RPMI8226 (cell line): ENCODE data around the gene LRRC58.
"Not testable (repeated sequence)": the region's sequence is repeated elsewhere in the genome, so short reads cannot be mapped to it uniquely, and the experiment has no call there.

ENCODE experiments used
- DNase-seq: peaks from one replicate; pipeline ENCODE4 v3.0.0-alpha.2; 2015

LRRC58 gene

DNA sequence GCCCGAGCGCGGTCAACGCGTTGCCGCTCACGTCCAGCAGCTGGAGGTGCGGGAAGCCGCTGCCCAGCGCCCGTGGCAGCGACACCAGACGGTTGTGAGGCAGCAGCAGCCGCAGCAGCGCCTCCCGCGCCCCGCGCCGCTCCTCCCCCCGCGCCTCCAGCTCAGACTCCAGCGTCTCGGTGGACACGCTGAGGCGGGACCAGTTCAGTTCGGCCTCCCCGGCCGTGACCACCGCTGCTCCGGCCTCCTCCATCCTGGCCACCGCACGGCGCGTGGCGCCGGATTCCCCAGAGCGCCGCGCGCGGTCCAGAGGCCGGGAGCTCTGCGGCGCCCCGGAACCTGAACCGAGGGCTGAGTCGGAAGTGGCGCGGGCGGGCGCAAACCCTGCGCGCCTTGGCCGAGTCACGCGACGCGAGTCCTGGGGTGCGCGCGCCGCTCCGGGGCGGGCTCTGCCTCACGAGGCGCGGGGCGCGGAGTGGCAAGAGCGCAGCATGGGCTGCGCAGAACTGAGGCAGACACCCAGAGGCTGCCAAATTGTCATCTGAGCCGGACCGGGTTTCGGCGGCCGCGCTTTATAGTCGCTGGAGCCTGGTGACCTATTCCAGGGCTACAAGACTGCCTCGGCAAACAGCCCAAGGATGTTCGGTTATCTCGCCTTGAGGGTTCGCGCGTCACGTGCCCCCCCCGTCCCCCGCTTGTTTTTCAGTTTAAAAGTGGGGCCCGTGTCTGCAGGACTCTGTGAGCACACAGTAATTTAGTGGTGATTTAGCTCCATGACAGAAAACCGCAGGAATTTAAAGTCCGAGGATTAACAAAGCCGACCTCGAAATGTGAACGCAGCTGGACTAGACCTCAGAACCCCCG is at the start of gene LRRC58:
TSS of gene LRRC58 (minus strand) at position 364 of the 864 bp plus-strand sequence. CDS start at position 253, 111 bp downstream.
- DNase-seq: peak; percentile 96

DNA sequence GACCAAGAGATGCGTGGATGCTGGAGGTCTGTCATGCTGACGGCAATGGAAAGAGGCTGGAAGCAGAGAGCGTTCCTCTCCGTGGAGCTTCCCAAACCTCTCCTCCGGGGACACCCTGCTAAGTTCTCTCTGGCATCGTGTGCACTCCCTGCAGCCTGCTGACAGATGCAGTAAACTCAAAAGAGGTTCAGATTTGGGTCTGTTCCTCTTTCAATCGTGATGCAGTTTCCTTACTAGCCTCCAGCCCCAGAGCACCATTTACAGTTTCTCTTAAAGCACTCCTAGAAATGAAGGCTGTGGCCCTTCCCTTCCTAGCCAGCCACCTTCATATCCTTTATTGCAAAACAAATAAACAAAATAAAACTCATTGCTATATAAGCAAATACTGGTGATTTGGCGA is 47.3 kb upstream of the LRRC58 start:
- DNase-seq: no peak

DNA sequence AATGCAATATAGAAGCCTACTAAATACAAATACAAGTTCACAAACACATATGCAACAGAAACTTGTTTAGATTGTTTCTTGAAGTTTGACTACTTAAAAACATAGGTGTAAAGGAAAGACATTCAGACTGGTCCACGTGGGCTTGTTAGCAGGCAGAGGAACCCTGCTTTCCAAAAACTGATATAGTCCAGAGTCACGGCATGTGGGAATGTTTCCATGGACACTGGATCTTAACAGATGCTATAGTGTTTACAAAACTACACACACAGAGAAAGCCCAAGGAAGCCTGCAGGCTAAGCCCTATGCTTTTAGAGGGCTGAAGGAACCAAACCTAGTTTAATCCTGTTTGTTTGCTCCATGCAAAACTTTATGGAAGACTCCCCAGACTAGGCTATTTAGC is 45.2 kb upstream of the LRRC58 start:
- no peak for DNase-seq

DNA sequence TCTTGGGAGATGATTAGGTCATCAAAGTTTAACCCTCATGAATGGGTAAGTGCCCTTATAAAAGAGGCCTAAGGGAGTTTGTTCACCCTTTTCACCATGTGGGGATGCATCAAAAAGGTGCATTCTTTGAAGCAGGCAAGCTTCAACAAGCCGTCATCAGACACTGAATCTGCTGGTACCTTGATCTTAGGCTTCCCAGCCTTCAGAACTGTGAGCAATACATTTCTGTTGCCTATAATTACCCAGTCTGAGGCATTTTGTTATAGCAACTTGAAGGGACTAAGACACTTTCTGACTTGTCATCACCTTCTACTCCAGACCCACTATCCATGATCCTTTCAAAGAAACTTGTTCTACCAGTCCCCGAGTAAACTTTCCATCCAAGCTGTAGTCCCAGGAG is 44.6 kb upstream of the LRRC58 start:
- no peak for DNase-seq

DNA sequence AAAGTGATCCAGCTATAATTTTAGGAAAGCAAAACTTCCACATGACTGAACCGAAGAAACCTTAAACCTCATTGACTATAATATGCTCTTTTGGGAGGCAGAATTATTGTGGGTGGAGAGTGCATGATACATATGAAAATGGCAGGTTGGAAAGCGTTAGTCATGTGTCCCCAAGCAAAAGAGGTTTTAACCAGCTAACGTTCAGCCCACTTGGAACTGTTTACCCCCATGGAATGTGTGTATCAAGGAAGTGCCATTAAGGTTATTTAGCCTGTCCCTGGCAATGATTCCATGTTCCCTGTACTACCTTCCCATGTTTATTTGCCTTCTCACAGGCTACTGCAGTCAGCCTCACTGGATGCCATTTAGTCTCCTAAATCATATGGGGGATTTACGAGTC is 44.1 kb upstream of the LRRC58 start:
- no peak for DNase-seq

DNA sequence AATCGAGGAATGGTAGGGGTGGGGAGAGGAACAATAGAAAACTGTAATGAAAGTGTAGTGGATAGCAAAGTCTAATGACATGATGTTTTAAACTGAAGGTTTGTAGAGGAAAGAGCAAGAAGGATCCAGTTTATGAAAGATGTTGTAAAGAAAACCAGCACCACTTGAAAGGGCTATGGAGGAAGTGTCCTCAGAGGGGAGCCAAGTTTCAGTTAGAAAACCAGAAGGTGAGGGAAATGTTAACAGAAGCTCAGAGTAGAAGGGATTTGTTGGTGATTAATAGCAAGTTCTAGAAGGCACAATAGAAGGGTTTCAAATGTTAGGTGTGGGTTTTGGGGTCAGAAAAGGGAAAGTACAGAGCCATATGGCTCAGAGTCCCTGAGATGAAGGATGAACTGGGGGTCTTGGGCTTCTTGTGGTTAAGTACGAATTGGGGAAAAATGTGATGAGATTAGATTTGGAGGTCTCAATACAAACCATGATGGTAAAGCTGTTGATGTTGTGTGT is 33.8 kb upstream of the LRRC58 start:
- no peak for DNase-seq

DNA sequence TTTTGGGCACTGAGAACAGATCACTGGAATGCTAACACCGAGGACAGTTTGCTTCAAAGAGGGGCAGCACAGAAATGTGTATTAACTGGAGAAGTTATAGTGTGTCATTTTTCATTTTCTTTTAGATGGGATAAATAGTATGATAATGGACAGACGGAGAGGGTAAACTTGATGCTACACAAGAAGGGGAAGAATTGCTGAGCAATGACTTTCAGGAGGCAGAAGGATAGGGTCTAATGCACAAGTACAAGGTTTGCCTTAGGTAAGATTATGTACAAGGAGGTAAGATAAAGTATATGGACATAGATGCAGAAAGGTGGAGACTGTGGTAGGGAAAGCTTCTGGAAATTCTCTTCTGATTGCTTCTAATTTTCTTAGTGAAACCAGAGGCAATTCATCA is 32.3 kb upstream of the LRRC58 start:
- DNase-seq: no peak

DNA sequence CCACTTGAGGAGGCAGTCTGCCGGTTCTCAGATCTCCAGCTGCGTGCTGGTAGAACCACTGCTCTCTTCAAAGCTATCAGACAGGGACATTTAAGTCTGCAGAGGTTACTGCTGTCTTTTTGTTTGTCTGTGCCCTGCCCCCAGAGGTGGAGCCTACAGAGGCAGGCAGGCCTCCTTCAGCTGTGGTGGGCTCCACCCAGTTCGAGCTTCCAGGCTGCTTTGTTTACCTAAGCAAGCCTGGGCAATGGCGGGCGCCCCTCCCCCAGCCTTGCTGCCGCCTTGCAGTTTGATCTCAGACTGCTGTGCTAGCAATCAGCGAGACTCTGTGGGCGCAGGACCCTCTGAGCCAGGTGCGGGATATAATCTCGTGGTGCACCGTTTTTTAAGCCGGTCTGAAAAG is 28.8 kb upstream of the LRRC58 start:
- DNase-seq: not testable (repeated sequence)

DNA sequence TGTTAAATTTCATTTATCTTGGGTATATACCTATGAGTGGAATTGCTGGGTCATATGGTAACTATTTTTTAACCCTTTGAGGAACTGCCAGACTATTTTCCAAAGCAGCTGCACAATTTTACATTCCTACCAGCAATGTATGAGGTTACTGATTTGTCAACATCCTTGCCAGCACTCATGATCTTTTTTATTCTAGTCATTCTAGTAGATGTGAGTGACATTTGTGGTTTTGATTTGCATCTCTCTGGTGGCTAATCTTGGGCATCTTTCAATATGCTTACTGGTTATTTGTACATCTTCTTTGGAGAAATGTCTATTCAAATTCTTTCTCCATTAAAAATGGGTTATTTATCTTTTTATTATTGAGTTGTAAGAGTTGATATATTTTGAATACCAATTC is 21.3 kb upstream of the LRRC58 start:
- DNase-seq: no peak

DNA sequence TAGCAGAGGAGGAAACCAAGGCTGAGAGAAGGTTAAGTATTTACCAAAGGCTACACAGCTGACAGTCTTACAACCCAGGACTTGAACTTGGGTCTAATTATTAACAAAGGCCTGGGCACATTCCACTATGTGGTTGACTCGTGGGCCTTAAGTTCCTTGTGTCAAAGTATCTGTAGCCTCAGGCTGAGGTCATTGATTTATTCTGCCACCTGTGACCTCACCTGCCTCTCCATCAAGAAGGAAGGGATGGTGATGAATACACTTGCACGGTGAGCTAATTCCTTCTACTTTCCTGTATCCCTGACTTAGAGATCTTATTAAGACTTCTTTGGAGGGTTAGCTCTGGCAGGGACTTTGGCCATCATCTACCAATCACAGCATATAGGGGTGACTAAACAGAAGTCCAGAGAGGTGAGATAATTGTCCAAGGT is 19.9 kb upstream of the LRRC58 start:
- no peak for DNase-seq

DNA sequence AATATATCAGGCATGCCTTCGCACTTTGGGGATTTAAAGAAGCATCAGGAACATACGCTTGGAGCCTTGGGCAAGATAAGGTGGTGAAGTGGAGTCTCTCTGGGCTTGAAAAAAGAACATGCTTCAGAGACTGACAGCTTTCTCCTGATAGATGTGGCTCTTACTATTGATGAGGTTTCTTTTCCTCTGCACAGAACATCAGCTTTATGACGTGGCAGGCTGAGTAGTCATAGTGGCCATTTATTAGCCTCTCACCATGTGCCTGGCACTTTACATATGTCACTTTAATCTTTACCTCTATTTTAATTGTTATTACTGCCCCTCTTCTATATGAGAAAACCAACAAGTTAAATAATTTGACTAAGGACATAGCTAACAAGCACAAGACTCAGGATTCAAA is 19.0 kb upstream of the LRRC58 start:
- no peak for DNase-seq

DNA sequence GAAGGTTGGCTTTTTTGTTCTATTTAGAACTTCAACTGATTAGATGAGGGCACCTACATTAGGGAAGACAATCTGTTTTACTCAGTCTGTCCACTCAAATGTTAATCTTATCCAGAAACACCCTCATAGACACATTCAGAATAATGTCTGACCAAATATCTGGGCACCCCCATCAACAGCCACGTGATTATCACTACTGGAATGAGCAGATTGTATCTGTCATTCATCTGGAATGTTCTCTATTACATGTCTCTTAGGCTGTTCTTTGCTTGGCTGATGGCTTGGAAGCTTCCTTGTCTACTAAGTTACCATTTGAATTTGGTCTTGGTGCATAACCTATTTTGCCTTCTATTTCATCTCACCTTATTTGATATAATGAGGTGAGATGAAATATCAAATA is 15.7 kb upstream of the LRRC58 start:
- DNase-seq: no peak

DNA sequence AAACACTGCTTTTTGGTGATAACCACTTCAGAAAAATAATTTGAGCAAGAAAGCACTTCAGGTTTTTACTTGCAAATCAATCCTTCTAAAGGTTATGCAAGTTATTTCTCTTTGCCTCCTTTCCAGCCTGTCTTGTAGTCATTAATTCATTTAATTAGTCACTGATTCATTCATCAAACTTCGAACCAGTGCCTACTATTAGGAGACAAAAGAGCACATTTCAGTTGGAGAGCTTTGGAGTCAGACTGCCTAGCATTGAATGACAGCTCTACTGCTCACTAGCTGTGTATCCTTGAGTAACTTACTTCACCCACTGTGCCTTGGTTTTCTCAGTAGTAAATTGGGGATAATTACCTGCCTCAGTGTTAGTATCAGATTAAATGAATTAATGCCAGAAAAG is 14.9 kb upstream of the LRRC58 start:
- no peak for DNase-seq

DNA sequence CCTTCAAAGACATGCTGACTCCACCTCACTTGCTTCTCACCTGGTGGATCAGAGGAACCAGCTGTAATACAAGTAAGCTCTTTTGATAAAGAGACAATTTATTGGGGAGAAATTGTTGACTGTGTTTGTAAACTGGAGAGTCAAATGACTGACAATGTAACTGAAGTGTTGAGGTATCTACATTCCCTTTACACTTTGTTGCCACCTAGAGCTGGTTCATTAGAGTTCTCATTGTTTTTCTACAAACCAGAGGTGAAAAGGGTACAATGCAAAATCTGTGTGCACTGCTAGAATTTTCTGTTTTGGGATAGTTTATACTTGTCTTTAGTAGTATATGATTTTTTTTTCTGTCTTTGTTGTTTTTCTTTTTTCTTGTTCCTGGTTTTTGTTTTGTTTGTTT is 8.7 kb upstream of the LRRC58 start:
- no peak for DNase-seq

DNA sequence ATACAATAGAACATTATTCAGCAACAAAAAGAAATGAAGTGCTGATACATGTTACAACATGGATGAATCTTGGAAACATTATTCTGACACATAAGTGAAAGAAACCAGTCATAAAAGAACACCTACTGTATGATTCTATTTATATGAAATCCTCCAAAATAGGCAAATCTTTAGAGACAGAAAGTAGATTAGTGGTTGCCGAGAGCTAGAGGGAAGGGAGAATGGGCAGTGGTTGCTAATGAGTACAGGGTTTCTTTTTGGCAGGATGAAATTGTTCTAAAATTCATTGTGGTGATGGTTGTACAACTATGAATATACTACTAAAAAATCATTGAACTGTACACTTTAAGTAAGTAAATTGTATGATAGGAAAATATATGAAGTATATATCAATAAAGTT is 6.3 kb upstream of the LRRC58 start:
- no peak for DNase-seq

DNA sequence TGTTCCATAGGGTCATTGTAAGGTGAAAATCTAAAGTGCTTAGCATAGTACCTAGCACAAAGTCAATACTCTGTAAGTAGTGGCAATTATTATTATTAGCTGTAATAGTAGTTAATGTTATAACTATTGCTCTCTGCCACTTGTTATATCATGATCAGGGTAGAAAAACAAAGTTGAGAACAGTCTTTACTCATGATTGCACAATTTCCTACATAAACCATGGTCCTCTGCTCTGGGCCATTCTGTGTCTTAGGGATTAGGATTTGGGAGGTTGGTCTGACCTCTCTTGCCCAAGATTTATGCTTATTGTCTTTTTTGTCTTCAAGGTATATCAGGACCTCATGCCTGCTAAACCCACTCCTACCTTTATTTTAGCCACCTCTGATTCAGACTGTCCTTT is 4.3 kb upstream of the LRRC58 start:
- DNase-seq: no peak

DNA sequence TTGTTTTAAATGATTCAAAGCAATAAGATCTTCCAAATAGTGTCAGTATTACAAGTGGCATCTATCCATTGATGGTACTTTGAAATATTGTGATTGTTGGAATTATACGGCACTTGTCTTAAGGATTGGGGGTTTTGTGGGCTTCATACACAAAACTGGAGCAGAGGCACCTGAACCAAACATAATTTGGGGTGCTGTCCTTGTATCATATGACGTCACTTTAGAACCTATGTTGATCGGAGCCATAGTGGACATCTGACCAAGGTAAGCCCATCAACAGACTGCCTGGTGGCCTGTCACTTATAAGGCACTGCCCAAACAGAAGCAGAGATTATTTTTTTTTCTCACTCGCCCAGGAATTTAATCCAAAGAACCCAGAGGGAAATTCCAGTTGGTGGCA is 2.9 kb upstream of the LRRC58 start:
- DNase-seq: no peak

DNA sequence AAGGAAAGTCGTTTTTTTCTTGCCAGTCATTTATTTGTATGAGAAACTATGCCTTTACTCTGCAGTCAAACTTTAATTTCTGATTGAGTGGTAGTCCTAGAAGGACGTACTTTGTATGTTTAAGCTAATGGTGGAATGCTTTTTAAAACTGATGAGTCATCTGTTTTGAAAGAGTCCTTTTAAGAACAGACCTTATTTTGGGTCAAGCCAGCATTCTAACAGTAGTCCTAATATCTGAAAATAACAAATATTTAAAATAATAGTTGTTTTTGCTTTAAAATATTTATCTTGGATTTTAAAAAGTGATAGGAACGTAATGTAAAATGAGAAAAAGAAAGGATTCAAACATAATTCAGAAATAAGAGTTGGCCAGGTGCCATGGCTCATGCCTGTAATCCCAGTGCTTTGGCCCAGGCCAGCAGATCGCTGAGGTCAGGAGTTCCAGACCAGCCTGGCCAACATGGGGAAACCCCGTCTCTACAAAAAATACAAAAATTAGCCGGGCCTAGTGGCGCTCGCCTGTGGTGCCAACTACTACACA is 1.3 kb upstream of the LRRC58 start:
- peak; percentile 8 for DNase-seq

DNA sequence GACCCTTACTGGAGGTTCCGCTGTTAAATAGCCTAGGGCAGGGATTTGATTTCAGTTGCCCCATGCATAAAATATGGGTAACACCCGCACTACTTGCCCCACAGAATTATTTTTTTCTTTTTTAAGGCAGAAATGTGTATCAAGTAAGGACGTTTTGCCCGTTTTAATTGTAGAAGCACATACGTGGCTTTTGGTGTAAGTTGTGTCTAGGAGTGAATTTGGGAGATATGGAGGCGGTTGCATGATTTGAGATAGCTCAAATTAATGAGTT is 636 bp upstream of the LRRC58 start:
- DNase-seq: no peak

DNA sequence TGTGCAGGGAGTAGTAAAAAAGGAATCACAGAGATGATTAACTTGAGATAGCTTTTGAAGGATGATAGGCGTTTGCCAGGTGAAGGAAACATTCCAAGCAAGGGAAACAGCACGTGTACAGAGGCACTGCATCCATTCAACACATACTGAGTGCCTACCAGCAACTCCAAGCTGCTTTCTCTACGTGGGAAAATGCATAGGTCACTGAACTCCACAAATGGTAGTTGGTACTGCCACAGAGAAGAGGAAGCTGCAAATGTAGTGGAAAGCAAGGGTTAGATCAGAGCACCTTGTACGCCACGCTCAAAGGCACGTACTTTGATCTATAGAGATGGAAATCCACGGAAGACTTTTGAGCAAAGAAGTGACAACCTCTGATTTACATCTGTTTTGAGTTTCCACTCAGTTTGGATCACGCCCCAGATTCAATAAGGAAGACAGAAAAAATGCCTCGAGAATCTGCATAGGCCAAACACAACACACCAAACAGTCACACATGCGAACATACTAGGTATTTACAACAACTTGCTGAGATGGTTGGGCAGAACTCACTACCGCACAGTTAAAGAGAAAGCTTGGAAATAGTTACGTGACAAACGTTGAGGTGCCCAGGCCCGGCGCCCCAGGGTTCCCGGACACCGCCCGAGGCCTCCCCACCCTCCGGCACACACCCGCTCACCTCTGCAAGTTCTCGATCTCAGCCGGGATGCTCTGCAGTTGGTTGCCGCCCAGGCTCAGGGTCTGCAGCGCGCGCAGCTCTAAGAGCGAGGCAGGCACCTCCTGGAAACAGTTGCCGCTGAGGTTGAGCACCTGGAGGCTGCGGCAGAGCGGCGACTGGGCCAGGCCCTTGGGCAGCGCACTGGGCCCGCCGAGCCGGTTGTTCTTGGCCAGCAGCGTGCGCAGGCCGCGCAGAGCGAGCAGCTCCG is 826 bp downstream of the LRRC58 start:
- DNase-seq: peak; percentile 74

DNA sequence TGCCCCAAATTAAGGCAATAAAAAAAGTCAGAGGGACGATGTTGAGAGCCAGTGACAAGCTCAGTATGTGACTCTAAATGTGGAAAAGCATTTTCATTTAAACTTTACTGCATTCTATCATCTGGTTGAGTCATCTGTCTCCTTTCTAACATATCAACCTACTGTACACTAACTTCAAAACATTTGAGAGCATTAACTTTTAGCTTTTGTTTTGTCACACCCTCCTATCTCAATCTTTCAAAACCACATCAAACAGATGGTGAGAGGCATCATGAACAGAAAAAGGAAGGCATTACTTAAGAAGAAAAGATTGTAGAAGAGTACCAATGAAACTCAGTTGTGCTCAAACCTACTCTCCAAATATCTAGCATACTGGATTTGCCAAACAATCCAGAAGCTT is 4.8 kb downstream of the LRRC58 start:
- no peak for DNase-seq

DNA sequence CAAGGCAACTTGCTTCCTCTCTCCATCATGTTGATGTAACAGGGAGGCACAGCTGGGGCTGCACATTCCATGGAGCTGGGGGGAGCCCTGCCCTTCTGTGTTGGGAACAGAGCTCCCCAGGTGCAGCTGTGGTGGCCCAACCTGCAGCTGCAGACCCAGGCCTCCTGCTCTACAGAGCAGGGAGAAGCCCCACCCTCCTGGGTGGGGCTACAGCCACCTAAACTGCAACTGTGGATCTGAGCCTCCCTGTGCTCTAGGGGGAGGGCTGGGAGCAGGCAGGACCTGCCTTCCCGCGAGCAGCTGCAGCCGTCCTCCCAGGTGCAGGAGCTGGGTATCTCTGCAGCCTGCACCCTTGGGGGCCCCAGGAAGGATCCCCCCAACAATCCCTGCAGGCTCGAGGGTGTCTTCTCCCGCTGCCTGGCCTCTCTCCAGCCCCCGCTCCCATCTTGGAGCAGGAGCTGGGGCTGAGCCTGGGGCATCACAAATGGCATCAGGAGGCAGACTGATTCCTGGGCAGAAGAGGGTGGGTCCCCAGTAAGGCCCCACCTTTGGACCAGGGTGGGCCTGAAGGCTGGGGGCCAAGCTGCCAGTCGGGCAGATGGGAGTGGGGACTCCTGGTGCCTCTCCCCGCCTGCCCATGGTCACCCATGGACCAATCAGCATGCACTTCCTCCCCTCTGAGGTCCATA is 7.4 kb downstream of the LRRC58 start:
- no peak for DNase-seq

DNA sequence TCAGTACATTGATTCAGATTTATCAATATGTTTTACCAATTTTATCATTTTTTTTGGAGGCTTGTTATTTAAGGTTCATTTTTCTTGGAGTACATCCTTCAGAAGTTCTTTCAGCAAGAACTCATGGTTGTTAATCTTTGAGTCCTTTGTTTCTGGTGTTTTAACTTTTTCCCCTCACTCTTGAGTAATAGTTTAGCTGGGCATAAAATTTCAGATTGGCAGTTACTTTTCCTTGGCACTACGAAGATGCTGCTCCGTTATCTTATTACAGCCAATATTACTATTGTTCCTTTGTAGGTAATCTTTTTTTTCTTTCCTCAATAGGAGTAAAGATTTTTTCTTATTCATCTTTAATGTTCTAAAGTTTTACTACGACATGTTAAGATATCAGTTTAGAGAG is 9.8 kb downstream of the LRRC58 start:
- DNase-seq: no peak
